ENCODE data around the gene SHISA2.

The SHISA2 gene

DNA sequence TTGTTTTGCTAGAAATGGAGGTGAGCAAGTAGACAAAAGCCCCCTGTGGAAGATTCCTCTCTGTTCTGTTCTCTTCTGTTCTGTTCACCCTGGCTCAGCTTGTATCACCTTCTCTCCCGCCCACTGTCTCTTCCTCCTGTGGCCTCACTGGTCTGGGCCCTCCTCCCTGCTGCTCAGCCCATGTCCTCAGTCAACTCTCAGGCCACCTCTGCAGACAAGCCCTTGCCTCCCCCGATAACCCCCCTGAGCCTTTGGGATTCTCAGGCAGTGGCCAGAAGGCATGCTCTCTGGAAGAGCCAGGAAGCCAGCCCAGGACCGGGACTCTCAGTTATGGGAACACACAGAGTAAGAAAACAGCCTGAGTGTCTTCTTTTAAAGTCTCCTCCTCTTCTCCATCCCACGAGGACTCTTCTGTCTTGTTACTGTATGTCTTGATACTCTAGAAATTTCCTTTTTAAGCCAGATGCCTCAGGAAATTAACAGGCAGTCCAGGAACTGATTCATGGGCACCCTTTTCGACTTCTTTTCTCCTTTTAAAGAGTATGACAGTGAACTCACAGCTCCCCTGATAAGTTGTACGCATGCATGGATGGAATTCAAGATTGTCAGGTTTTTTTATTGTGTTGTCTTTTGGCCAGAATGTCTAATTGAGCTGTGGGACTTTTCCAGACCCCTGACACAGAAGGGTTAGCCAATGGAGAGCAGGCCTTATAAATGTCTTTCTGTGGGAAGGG, 33.7 kb downstream of the SHISA2 start:
- DNase-seq (ENCODE audit: low read depth) = no peak

DNA sequence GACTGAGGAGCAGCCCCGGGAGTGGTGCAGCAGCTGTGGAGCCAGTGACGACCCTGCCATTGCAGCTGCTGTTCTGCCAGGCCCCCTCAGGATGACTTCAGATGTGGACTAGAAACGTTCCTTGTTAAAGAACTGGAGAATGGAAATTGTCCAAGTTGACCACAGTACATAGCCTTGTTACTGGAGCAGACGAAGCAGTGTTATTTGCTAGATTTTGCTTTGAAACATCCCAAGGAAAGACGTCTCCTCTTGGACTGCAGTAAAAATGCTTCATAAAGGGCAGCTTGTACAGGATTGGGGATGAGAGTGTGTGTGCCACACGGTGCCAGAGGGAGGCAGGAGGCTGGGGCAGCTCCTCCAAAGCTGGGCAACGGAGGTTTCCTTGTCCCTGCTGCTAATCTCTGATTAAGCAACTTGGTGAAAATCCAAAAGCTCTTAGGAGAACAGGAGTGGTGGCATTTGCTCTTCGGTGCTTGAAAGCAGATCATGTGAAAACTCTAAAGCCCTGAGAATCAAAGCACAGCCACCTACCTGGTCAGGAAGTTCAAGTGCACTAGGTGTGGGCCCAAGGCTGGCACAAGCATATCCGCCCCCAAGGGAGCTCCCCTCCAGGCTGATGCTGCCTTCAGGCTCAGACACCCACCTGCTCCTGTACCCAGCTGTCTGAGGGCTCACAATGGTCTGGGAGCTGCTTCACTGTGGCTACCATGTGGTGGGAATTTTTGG, 34.5 kb downstream of the SHISA2 start:
- DNase-seq (ENCODE audit: low read depth) = no peak

DNA sequence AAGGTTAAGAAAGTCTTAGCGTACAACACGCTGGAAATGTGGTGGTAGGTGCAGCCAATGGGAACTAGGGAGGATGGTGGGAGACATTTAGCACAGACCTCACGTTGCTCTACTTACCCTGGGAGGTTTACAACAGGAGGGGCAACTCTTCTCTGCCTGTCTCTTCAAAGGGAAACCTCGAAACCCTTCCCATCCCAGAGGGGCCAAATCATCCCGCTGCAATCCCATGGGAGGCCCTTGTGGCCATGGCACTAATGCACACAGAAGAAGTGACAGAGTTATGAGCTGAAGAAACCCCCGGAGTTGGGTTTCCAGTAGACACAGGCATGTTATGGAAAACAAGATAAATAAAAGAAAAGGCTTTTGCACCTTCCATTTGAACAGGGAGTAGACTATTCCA, 35.6 kb downstream of the SHISA2 start:
- DNase-seq (ENCODE audit: low read depth) = no peak

DNA sequence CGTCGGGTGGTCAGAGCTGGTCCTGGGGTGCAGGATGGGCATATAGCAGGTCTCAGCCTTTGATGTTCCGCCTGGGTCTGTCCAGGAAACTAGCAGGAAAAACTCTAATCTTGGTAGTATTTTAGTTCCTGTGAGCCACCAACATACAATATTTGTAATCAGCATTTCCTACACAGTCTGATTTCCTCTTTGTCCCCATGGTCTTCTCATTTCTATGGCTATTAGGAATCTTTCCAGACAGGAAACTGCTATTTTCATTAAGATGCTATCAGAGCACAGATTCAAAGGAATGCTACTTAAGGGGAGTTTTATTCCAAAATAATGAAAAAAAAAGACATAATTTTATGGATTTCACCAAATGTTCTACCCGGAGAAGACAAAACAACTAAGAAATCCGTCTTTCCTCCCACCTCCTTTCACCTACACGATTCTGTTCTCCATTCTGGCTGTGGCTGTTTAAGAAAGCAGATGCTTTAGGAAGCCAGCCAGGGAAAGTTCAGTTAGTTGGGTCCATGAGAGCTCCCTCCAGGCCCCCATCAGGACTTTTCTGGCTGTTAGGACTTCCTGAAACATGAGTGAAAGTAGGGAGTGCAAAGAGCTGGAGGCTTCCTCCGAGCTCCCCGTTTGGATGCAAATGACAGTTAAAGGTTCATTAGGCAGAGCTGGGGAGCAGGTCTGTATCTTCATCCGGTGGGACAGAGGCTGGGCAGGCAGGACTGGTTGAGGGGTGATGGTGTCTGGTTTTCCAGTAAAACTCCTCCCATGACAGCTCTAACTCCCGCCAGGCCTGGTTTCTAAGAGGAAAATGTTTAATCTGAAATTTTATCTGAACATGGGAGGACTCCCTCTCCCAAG, 36.3 kb downstream of the SHISA2 start:
- no peak for DNase-seq (ENCODE audit: low read depth)

DNA sequence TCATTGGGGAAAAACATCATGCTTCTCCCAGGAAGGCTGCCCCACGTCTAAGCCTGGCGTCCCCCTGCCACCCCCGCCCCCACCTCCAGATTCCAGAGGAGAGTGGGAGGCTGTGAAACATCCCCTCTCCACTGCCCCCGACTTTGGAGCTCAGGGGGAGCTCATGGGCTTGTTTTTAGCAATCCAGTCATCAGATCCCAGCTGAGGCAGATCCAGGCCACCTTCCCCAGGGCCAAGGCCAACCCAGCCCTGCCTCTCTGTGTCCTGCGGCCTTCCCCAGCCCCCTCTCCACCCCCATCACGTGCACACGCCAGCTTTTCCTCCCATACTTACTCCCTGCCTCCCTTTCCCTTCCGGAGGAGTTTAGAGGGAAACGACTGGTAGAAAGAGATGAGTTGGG, 38.8 kb downstream of the SHISA2 start:
- DNase-seq (ENCODE audit: low read depth) = no peak

DNA sequence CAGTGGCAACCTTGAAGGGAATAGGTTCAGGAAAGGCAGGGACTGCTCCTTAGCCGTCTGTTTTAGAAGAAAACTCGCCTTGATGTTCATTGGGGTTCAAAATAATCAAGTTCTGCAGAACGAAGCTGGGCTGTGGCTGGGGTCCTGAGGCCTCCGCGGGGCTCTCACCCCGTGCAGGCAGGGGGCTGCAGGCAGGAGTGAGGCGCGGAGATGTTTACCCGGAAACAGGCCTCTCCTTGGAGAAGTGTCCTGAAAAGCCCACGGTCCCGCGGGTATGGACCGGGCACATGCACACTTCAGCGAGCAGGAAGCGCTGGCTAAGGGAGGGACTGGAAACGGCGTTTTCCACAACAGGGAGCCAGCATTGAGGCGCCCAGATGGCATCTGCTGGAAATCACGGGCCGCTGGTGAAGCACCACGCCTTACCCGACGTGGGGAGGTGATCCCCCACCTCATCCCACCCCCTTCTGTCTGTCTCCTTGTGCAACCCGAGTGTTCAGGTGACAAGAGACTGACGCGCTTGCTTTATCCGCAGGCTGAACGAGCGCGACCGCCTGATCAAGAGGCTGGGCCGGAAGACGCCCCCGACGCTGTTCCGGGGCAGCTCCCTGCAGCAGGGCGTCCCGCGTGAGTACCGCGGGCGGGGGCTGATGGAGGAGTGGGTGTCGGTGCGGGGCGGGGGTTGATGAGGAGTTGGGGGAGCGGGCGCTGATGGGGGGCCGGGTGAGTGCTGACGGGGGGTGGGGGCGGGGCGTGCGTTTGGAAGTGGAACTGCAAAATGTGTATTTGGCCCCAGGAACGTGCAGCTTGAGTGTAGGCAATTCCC, 39.6 kb downstream of the SHISA2 start:
- DNase-seq (ENCODE audit: low read depth) = peak; percentile 36

DNA sequence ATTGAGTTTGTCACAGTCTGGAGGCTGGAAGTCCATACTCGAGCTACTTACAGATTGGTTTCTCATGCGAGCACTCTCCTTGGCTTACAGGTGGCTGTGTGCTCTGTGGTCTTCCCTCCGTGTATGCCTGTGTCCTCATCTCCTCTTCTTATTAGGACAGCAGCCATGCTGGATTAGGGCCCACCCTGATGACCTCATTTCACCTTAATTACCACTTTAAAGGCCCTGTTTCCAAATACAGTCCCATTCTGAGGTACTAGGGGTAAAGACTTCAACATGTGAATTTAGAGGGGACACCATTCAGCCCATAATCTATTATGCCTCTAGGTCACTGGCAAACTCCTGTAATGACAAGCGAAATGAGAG, 40.6 kb downstream of the SHISA2 start:
- DNase-seq (ENCODE audit: low read depth) = no peak

DNA sequence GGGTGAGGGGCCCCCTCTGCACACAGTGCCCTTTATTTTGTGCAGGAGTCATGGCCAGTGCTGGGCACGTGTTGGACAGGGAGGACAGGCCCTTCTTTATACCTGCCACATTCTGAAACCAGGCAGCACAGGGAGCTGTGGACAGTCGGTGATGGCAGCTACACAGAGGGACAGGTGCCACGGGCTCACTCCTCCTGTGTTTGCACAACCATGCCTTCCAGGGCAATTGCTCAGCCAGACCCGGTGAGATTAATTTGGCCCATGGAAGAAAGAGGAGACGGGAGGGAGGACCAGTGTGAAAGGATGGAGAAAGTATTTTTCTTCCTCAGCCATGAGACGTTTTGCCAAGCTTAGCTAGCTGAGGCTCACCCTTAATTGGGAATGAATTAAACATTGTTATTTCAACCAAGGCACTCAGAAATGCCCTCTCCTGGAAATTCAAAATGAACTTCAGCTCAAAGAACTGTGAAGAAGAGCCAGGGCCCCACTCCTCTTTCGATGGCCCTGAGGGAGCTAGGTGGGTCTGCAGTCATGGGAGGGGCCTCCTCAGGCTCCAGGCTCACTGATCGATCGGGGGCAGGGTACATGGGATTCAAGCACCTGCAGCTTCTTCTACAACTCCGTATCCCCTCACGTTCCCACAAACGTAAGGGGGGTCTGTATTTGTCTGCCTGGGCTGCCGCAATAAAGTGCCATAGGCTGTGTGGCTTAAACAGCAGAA, 41.2 kb downstream of the SHISA2 start:
- DNase-seq (ENCODE audit: low read depth) = no peak

DNA sequence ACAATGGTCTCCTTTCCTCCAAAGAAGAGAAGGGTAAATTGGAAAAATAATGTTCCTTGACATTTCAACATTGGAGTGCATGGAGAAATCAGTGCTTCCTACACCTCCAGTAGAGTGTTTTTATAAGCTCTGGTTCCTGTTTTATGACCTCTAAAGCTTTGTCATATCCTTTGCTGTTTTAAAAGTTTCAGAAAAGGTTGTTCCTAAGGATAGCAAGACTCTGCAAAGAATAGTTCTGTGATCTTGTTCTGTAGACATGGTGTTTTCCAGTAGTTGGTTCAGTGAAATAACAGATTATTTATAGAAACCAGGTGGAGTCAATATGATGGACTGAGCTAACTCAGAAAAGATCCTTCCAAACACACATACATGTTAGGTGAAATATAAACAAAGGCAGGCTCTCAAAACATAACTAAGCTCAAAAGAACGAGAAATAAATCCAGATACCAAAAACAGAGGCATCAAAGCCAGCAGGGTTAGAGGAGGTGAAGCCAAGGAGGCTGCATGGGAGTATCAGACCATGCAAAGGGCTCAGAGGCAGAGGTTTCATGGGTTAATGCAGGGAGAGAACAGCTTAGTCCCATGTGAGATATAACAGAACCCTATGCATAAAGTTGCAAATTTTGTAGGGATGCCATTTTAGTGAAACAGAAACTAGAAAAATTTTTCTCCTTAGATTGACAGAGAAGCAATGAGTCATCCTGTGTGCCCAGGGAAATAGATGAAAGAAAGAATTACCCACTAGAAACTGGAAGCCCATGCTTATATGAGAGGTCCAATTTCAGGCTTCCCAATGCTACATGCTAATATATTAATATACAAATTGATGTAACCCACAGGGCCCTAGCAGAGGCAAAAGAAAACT, 44.3 kb downstream of the SHISA2 start:
- DNase-seq (ENCODE audit: low read depth) = no peak
